ENCODE data around the gene NLRP6.
"Not testable (repeated sequence)": the region's sequence is repeated elsewhere in the genome, so short reads cannot be mapped to it uniquely, and the experiment has no call there.

Gene NLRP6

GRCh38 chr11:256952-257737 is 21.1 kb upstream of the NLRP6 start:
- DNase-seq (ENCODE audit: low read depth) = no peak

- DNase-seq (ENCODE audit: low read depth) = no peak
Measured at GRCh38 chr11:257766-258493, 20.3 kb upstream of the NLRP6 start.

GRCh38 chr11:259413-259812 is 18.8 kb upstream of the NLRP6 start:
- DNase-seq (ENCODE audit: low read depth) = no peak

- no peak for DNase-seq (ENCODE audit: low read depth)
Measured at GRCh38 chr11:261624-262023, 16.6 kb upstream of the NLRP6 start.

- no peak for DNase-seq (ENCODE audit: low read depth)
Measured at GRCh38 chr11:266676-267439, 11.3 kb upstream of the NLRP6 start.

- no peak for DNase-seq (ENCODE audit: low read depth)
Measured at GRCh38 chr11:267491-267994, 10.7 kb upstream of the NLRP6 start.

GRCh38 chr11:268716-269145 is 9.5 kb upstream of the NLRP6 start:
- not testable (repeated sequence) for DNase-seq (ENCODE audit: low read depth)

GRCh38 chr11:269146-269890 is 8.9 kb upstream of the NLRP6 start:
- DNase-seq (ENCODE audit: low read depth) = no peak

GRCh38 chr11:270451-271318 is 7.5 kb upstream of the NLRP6 start:
- DNase-seq (ENCODE audit: low read depth) = no peak

- no peak for DNase-seq (ENCODE audit: low read depth)
Measured at GRCh38 chr11:271319-271715, 6.9 kb upstream of the NLRP6 start.

- no peak for DNase-seq (ENCODE audit: low read depth)
Measured at GRCh38 chr11:272195-272930, 5.8 kb upstream of the NLRP6 start.

- DNase-seq (ENCODE audit: low read depth) = no peak
Measured at GRCh38 chr11:272931-273198, 5.3 kb upstream of the NLRP6 start.

- DNase-seq (ENCODE audit: low read depth) = no peak
Measured at GRCh38 chr11:276219-276618, 2.0 kb upstream of the NLRP6 start.

- DNase-seq (ENCODE audit: low read depth) = no peak
Measured at GRCh38 chr11:279040-279965, 1.1 kb downstream of the NLRP6 start.

GRCh38 chr11:279966-280705 is 1.9 kb downstream of the NLRP6 start:
- no peak for DNase-seq (ENCODE audit: low read depth)

- DNase-seq (ENCODE audit: low read depth) = no peak
Measured at GRCh38 chr11:280706-281485, 2.7 kb downstream of the NLRP6 start.

GRCh38 chr11:281486-282161 is 3.4 kb downstream of the NLRP6 start:
- DNase-seq (ENCODE audit: low read depth) = no peak
